HepG2 (cell line): ENCODE data around the gene SRP9. TPM values are rescaled to one million over a fixed set of nuclear protein-coding genes. Genes with fewer than 3 reads are reported as not detected.

Experiments used
- AFF4 ChIP-seq: sonication (generic); formaldehyde crosslinking; IDR thresholded peaks from 2 replicates; pipeline ENCODE4 v1.4.0; 2020; ENCODE audit warnings: missing genetic modification reagents
- HMGXB3 ChIP-seq: sonication (generic); formaldehyde crosslinking; IDR thresholded peaks from 2 replicates; pipeline ENCODE4 v1.4.0; 2020; ENCODE audit warnings: missing genetic modification reagents, borderline replicate concordance
- HNRNPK ChIP-seq: fragments of 200-400 bp; formaldehyde crosslinking; IDR thresholded peaks from 2 replicates; pipeline ENCODE4 v1.6.1; 2018; ENCODE audit warnings: low read length, low read depth, moderate library complexity, mild to moderate bottlenecking; ENCODE audit not compliant: poor library complexity, severe bottlenecking
- HOMEZ ChIP-seq: IDR thresholded peaks from 2 replicates; pipeline ENCODE4 v1.6.1; 2016; ENCODE audit warnings: low read depth
- MATR3 ChIP-seq: sonication (generic); formaldehyde crosslinking; IDR thresholded peaks from 2 replicates; pipeline ENCODE4 v1.4.0; 2020; ENCODE audit warnings: missing genetic modification reagents
- NR2F2 ChIP-seq: IDR thresholded peaks from 2 replicates; pipeline ENCODE4 v1.6.1; 2012; ENCODE audit warnings: low read depth, inconsistent platforms, borderline replicate concordance
- PLRG1 ChIP-seq: fragments of 450-650 bp; conservative IDR thresholded peaks from 2 replicates; pipeline ENCODE4 v1.6.1; 2016
- PRMT3 ChIP-seq: sonication (generic); formaldehyde crosslinking; IDR thresholded peaks from 2 replicates; pipeline ENCODE4 v1.8.1; 2022; ENCODE audit warnings: low read depth, mild to moderate bottlenecking, moderate library complexity, missing genetic modification reagents, borderline replicate concordance
- TBL1XR1 ChIP-seq: fragments of 150-350 bp; IDR thresholded peaks from 2 replicates; pipeline ENCODE4 v1.6.1; 2014; ENCODE audit warnings: borderline replicate concordance, low read length; ENCODE audit not compliant: partially characterized antibody
- TRIM24 ChIP-seq: sonication (generic); formaldehyde crosslinking; IDR thresholded peaks from 2 replicates; pipeline ENCODE4 v1.8.0; 2022; ENCODE audit warnings: mild to moderate bottlenecking, missing genetic modification reagents
- ZBTB26 ChIP-seq: IDR thresholded peaks from 2 replicates; pipeline ENCODE4 v1.6.1; 2016; ENCODE audit warnings: missing compliant biosample characterization, missing genetic modification reagents, borderline replicate concordance
- ZNF160 ChIP-seq: sonication (generic); formaldehyde crosslinking; IDR thresholded peaks from 2 replicates; pipeline ENCODE4 v1.8.0; 2022; ENCODE audit warnings: mild to moderate bottlenecking, inconsistent platforms, missing genetic modification reagents
- ZNF569 ChIP-seq: sonication (generic); formaldehyde crosslinking; IDR thresholded peaks from 2 replicates; pipeline ENCODE4 v1.5.0; 2020; ENCODE audit warnings: mild to moderate bottlenecking, missing genetic modification reagents, moderate library complexity, borderline replicate concordance
- ZNF775 ChIP-seq: sonication (generic); formaldehyde crosslinking; IDR thresholded peaks from 2 replicates; pipeline ENCODE4 v1.4.0; 2020; ENCODE audit warnings: missing genetic modification reagents, mild to moderate bottlenecking, moderate library complexity, borderline replicate concordance
- polyA plus RNA-seq, 8 experiments: library from polyadenylated mRNA; depleted of rRNA in 3 of 8; stranded (reverse) in 7 of 8; unstranded in 1 of 8; fragments of >200 nt; fragmentation: Illumina TruSeq in 4 of 8; extraction: Trizol in 4 of 8; gene quantifications; 2 replicates each; pipeline versions ENCODE4 v1.2.1 to v1.2.3, GENCODE V29; 2011 to 2016; ENCODE audit warnings: low read depth in 4 of 8, missing spikeins in 1 of 8, mixed read lengths in 1 of 8; ENCODE audit not compliant: insufficient read depth in 1 of 8
- total RNA-seq, 5 experiments: library from RNA; depleted of rRNA; stranded (reverse); fragments of >200 nt; fragmentation: Illumina TruSeq; extraction: Trizol; gene quantifications; 2 replicates each; pipeline ENCODE4 v1.2.3, GENCODE V29; 2016; ENCODE audit warnings: low read depth in 1 of 5

The SRP9 gene
- total and polyA plus RNA-seq, 2 of the 13 experiments (the other 11 are each of a cell fraction or from before 2014, with no cell fraction given) = 251 to 307 TPM

- TF ChIP-seq TRIM24 = no peak
- TF ChIP-seq TBL1XR1 = no peak
- TF ChIP-seq ZNF775 (CRISPR knock-in tag) = no peak
- no peak for TF ChIP-seq MATR3 (CRISPR knock-in tag)
- TF ChIP-seq PRMT3 (CRISPR knock-in tag) = no peak
- TF ChIP-seq NR2F2 = no peak
- no peak for TF ChIP-seq HMGXB3 (CRISPR knock-in tag)
- no peak for TF ChIP-seq PLRG1
- TF ChIP-seq AFF4 (CRISPR knock-in tag) = 0 out of 2 replicates have a peak, but pooled peaks have one; percentile 58
- TF ChIP-seq HOMEZ (CRISPR knock-in tag) = 0 out of 2 replicates have a peak, but pooled peaks have one; percentile 7
- TF ChIP-seq HNRNPK = no peak
- TF ChIP-seq ZNF569 (CRISPR knock-in tag) = no peak
- TF ChIP-seq ZNF160 (CRISPR knock-in tag) = no peak
- TF ChIP-seq ZBTB26 (CRISPR knock-in tag) = 0 out of 2 replicates have a peak, but pooled peaks have one; percentile 22
Measured at GRCh38 chr1:225811622-225812487, 34.2 kb downstream of the SRP9 start (continued).
